ENCODE results near the gene SPEN. TPM values are rescaled to one million over a fixed set of nuclear protein-coding genes. Genes with fewer than 3 reads are reported as not detected.
A peak's percentile ranks its signal among the peaks of the same experiment; 100 is the strongest.

The SPEN gene
- total and polyA plus RNA-seq, 9 of the 15 experiments (the other 6 are each of a cell fraction or from before 2014, with no cell fraction given) = 5.7 to 87.5 (median 27.2) TPM

DNA sequence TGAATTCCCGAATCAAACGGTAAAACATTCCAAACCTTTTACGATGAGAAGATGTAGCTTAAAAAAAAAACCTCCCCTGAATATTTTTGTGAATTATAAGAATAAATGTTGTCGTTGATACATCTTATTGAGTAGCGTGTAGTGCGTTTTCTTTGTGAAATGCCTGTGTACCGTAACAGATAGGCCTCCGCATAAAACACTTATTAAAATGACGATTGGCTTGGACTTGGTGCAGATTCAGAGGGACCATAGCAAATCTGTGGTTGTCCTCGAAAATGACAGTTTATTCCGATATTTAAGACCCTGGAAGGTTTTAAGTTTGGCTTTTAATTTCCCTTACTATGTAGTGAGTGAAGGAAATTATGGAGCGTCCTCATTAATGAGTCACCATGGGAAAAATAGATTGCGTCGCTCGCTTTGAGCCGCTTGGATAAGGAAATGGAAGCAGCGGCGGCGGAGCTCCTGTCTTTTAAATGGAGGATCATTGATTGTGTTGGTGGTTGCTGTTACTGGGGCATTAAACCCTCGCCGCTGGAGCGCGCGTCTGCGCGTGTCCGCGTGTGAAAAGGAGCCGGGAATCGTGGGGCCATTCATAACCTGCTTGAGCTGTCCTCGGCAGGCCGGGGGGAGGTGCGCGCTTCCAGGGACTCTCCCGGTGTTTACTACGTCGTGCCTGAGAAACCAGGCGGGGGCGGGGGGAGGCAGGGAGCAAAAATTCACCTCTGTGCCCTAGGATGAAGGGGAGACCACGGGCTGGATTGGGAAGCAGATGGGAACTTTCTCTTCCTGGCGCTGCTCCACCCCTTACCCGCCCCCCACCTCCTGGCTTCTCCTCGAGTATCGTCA is 1.6 kb downstream of the SPEN start (continued):
- TF ChIP-seq BRD4 (IDR thresholded peaks at IDR 0.05) (peak; percentile 22; the same call in 1 of the 2 replicates), NR3C1 (CRISPR knock-in tag; IDR thresholded peaks at IDR 0.05) (no peak), HDAC8 (tag; IDR thresholded peaks at IDR 0.05) (no peak), TAF15 (IDR thresholded peaks at IDR 0.05; ENCODE audit: low read depth, low read length) (no peak), TCFL5 (CRISPR knock-in tag; conservative IDR thresholded peaks at IDR 0.05) (no peak), LCOR (CRISPR knock-in tag; IDR thresholded peaks at IDR 0.05) (no peak), ELF4 (CRISPR knock-in tag; IDR thresholded peaks at IDR 0.05) (no peak), ADNP (tag; IDR thresholded peaks at IDR 0.05) (no peak), NCOR1 (IDR thresholded peaks at IDR 0.05) (no peak), XRCC3 (IDR thresholded peaks at IDR 0.05) (no peak), GABPB1 (CRISPR knock-in tag; IDR thresholded peaks at IDR 0.05) (no peak; the same call in 1 of the 2 replicates), L3MBTL2 (IDR thresholded peaks at IDR 0.05) (no peak)
- TF ChIP-seq, protein P1, sequence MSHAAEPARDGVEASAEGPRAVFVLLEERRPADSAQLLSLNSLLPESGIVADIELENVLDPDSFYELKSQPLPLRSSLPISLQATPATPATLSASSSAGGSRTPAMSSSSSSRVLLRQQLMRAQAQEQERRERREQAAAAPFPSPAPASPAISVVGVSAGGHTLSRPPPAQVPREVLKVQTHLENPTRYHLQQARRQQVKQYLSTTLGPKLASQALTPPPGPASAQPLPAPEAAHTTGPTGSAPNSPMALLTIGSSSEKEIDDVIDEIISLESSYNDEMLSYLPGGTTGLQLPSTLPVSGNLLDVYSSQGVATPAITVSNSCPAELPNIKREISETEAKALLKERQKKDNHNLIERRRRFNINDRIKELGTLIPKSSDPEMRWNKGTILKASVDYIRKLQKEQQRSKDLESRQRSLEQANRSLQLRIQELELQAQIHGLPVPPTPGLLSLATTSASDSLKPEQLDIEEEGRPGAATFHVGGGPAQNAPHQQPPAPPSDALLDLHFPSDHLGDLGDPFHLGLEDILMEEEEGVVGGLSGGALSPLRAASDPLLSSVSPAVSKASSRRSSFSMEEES (CRISPR knock-in tag; IDR thresholded peaks at IDR 0.05) = no peak
- TF ChIP-seq, protein P2, sequence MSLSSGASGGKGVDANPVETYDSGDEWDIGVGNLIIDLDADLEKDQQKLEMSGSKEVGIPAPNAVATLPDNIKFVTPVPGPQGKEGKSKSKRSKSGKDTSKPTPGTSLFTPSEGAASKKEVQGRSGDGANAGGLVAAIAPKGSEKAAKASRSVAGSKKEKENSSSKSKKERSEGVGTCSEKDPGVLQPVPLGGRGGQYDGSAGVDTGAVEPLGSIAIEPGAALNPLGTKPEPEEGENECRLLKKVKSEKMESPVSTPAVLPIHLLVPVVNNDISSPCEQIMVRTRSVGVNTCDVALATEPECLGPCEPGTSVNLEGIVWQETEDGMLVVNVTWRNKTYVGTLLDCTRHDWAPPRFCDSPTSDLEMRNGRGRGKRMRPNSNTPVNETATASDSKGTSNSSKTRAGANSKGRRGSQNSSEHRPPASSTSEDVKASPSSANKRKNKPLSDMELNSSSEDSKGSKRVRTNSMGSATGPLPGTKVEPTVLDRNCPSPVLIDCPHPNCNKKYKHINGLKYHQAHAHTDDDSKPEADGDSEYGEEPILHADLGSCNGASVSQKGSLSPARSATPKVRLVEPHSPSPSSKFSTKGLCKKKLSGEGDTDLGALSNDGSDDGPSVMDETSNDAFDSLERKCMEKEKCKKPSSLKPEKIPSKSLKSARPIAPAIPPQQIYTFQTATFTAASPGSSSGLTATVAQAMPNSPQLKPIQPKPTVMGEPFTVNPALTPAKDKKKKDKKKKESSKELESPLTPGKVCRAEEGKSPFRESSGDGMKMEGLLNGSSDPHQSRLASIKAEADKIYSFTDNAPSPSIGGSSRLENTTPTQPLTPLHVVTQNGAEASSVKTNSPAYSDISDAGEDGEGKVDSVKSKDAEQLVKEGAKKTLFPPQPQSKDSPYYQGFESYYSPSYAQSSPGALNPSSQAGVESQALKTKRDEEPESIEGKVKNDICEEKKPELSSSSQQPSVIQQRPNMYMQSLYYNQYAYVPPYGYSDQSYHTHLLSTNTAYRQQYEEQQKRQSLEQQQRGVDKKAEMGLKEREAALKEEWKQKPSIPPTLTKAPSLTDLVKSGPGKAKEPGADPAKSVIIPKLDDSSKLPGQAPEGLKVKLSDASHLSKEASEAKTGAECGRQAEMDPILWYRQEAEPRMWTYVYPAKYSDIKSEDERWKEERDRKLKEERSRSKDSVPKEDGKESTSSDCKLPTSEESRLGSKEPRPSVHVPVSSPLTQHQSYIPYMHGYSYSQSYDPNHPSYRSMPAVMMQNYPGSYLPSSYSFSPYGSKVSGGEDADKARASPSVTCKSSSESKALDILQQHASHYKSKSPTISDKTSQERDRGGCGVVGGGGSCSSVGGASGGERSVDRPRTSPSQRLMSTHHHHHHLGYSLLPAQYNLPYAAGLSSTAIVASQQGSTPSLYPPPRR (CRISPR knock-in tag; IDR thresholded peaks at IDR 0.05; ENCODE audit: borderline replicate concordance) = no peak; the same call in 1 of the 2 replicates
- TF ChIP-seq, protein P3, sequence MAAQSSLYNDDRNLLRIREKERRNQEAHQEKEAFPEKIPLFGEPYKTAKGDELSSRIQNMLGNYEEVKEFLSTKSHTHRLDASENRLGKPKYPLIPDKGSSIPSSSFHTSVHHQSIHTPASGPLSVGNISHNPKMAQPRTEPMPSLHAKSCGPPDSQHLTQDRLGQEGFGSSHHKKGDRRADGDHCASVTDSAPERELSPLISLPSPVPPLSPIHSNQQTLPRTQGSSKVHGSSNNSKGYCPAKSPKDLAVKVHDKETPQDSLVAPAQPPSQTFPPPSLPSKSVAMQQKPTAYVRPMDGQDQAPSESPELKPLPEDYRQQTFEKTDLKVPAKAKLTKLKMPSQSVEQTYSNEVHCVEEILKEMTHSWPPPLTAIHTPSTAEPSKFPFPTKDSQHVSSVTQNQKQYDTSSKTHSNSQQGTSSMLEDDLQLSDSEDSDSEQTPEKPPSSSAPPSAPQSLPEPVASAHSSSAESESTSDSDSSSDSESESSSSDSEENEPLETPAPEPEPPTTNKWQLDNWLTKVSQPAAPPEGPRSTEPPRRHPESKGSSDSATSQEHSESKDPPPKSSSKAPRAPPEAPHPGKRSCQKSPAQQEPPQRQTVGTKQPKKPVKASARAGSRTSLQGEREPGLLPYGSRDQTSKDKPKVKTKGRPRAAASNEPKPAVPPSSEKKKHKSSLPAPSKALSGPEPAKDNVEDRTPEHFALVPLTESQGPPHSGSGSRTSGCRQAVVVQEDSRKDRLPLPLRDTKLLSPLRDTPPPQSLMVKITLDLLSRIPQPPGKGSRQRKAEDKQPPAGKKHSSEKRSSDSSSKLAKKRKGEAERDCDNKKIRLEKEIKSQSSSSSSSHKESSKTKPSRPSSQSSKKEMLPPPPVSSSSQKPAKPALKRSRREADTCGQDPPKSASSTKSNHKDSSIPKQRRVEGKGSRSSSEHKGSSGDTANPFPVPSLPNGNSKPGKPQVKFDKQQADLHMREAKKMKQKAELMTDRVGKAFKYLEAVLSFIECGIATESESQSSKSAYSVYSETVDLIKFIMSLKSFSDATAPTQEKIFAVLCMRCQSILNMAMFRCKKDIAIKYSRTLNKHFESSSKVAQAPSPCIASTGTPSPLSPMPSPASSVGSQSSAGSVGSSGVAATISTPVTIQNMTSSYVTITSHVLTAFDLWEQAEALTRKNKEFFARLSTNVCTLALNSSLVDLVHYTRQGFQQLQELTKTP (IDR thresholded peaks at IDR 0.05; ENCODE audit: low read depth in 1 of 2, partially characterized antibody in 2 of 2) = peak; percentile 11 to 79
- TF ChIP-seq, protein P4, sequence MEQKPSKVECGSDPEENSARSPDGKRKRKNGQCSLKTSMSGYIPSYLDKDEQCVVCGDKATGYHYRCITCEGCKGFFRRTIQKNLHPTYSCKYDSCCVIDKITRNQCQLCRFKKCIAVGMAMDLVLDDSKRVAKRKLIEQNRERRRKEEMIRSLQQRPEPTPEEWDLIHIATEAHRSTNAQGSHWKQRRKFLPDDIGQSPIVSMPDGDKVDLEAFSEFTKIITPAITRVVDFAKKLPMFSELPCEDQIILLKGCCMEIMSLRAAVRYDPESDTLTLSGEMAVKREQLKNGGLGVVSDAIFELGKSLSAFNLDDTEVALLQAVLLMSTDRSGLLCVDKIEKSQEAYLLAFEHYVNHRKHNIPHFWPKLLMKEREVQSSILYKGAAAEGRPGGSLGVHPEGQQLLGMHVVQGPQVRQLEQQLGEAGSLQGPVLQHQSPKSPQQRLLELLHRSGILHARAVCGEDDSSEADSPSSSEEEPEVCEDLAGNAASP (IDR thresholded peaks at IDR 0.05) = no peak

Measured in K562 (cell line).